ENCODE measurements around the gene FGF22.
"Not testable (repeated sequence)": the region's sequence is repeated elsewhere in the genome, so short reads cannot be mapped to it uniquely, and the experiment has no call there.

The FGF22 gene

DNA sequence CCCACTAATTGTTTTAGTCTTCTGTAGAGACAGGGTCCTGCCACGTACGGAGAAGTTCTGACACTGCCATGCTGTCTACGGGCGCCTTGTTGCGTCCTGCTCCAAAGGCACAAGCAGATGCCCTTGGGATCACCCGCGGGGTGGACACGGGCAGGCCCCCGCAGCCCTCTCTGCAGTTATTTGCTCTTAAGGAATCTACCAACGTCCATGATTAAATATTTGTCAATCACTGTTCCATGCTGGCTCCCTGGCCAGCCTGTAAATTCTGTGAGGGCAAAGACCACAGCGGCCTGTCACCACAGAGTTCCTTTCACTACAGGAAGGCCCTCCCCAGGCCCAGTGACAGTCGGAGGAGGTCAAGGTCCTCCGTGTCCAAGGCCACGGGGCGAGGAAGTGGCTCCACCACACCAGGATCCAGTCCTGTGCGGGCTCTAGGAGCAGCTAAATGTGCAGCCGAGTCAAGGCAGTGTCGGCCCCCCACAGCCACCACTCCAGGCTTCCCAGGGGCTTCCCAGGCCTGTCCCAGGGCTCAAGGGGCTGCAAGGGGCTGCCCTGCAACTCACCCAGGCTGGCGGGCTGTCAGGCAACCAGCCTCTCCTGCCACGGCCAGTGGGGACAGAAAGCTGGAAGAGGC, 21.2 kb downstream of the FGF22 start:
- DNase-seq (ENCODE audit: low spot score): no peak

DNA sequence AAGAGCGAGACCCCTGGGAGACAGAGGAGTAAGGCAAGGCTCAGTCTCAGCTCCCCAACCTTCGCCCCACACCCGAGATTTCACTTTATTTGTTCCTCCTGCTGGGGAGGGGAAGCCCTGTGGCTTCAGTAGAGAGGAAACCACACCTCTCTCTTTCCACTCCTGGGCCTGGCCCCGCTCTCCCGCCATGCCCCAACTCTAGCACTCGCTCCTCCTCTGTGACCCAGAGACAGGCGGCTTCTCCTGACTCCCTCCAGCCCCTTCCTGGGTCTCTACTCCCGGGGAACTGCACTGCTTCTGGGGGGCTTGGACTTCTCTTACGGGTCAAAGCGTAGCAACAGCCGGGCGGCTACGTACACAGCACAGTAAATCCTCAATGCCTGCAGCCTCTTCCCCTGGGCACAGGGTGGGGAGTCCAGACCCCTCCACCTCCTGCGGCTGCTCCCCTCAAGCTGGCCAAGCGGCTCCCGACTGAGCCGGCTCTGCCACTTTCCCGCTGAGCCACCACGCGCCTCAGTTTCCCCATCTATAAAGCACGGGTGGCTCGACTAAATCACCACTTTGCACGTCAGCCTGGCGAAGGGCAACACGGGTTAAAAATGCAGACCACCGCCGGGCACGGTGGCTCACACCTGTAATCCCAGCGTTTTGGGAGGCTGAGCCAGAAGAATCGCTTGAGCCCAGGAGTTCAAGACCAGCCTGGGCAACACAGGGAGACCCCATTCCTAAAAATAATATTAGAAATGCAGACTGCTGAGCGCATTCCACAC, 21.9 kb downstream of the FGF22 start:
- peak; percentile 64 for DNase-seq (ENCODE audit: low spot score)

DNA sequence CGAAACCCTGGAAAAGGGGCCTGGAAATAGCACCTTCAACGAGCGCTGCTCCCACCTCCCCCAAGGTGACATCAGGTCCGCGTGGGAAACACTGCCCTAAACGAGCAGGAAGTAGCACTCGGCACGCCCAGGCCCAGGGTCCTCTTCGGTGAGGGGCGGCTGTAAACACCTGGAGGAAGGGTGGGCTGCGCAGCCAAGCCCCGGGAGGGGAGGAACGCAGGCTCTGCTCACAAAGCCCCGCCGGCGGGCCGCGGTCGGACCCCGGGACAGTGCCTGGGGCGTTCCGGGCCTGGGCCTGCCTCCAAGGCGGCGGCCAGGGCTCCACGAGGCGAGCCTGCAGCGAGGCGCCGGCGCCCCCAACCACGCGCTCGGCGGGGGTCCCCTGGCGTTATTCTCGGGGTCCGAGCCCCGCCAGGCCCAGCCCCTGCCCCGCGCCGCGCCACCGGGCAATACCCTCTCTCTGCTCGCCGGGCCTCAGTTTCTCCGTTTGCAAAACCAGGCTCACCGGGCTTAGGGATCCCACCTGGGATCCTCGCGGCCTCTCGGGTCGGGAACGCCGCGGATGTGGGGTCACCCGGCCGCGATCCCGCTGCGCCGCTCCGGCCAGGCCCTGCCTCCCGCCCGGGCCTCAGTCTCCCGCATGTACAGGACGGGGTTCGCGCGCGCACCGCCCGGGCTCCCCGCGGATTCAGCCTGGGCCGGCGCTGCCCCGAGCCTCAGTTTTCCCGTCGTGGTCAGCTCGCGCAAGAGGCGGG, 22.7 kb downstream of the FGF22 start:
- peak; percentile 53 for DNase-seq (ENCODE audit: low spot score)

GRCh38 chr19:662962-663681, 23.4 kb downstream of the FGF22 start, which contains the start of gene RNF126:
Gene RNF126, minus strand, starts transcription at chr19:663214. Its CDS starts 93 bp downstream, at chr19:663121.
- DNase-seq (ENCODE audit: low spot score): peak; percentile 98

GRCh38 chr19:663682-664117, 24.0 kb downstream of the FGF22 start:
- no peak for DNase-seq (ENCODE audit: low spot score)

DNA sequence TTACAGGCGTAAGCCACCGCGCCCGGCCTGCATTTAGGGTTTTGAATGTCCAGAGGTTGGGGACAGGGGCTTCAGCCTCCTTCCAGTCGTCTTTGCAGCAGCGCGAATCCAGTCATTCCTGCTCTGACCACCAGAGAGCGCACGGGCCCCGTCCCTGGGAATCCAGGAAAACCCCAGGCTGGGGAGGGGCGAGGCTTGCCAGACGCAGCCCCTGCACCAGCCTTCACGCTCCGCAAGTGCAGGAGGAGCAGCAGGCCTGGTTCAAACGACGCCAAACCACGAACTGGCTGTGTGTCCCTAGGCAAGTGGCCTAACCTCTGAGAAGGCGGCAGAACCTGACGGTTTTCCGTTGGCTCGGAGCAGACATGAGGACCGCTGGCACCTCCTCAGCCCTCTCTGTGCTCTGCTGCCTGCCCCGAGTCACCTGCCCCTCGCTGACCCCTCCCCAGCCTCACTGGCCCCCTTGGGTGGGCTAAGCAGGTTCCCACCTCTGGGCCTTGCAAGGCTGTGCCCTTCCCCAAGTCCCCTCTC, 25.3 kb downstream of the FGF22 start:
- DNase-seq (ENCODE audit: low spot score): peak; percentile 85

GRCh38 chr19:666985-667573, 27.4 kb downstream of the FGF22 start:
- not testable (repeated sequence) for DNase-seq (ENCODE audit: low spot score)

DNA sequence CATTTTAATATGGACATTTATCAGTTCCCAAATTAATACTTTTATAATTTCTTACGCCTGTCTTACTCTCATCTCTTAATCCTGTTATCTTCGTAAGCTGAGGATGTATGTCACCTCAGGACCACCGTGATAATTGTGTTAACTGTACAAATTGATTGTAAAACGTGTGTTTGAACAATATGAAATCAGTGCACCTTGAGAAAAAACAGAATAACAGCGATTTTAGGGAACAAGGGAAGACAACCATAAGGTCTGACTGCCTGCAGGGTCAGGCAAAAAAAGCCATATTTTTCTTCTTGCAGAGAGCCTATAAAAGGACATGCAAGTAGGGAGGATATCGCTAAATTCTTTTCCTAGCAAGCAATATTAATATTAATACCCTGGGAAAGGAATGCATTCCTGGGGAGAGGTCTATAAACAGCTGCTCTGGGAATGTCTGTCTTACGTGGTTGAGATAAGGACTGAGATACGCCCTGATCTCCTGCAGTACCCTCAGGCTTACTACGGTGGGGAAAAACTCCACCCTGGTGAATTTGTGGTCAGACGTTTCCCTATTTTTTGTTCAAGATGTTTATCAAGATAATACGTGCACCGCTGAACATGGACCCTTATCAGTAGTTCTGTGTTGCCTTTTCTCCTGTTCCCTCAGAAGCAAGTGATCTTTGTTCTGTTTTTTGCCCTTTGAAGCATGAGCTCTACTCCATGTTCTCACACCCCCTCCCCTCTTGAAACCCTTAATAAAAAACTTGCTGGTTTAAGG, 29.2 kb downstream of the FGF22 start:
- not testable (repeated sequence) for DNase-seq (ENCODE audit: low spot score)

GRCh38 chr19:670609-671075, 31.0 kb downstream of the FGF22 start:
- no peak for DNase-seq (ENCODE audit: low spot score)

DNA sequence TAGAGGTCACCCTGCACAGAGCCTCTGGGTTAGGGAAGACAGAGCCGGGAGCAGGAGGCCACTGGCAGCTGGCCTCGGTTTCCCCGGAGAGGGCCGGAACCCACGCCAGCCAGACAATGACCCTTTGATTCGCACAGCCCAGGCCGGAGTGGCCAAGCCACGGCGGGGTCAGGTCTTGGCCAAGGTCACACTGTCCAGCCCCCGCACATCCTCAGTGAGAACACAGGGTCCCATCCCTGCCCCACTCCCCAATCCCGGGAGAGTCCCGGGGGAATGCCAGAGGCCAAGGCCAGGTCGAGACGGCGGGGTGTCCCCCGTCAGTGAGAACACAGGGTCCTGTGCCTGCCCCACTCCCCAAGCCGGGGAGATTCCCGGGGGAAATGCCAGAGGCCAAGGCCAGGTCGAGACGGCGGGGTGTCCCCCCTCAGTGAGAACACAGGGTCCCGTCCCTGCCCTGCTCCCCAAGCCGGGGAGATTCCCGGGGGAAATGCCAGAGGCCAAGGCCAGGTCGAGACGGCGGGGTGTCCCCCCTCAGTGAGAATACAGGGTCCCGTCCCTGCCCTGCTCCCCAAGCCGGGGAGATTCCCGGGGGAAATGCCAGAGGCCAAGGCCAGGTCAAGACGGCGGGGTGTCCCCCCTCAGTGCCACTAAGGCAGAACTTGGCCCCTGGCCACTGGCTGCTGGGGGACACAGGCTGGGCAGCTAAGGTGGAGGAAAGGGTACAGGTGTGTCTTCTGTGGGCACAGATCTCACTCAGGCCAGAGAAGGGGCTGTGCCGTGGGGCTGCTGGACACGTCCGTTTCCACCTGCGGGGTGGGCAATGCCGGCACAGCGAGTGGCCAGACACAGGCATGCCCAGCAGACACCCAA, 34.8 kb downstream of the FGF22 start:
- no peak for DNase-seq (ENCODE audit: low spot score)

- DNase-seq (ENCODE audit: low spot score): no peak
Measured at GRCh38 chr19:676007-676338, 36.3 kb downstream of the FGF22 start.

DNA sequence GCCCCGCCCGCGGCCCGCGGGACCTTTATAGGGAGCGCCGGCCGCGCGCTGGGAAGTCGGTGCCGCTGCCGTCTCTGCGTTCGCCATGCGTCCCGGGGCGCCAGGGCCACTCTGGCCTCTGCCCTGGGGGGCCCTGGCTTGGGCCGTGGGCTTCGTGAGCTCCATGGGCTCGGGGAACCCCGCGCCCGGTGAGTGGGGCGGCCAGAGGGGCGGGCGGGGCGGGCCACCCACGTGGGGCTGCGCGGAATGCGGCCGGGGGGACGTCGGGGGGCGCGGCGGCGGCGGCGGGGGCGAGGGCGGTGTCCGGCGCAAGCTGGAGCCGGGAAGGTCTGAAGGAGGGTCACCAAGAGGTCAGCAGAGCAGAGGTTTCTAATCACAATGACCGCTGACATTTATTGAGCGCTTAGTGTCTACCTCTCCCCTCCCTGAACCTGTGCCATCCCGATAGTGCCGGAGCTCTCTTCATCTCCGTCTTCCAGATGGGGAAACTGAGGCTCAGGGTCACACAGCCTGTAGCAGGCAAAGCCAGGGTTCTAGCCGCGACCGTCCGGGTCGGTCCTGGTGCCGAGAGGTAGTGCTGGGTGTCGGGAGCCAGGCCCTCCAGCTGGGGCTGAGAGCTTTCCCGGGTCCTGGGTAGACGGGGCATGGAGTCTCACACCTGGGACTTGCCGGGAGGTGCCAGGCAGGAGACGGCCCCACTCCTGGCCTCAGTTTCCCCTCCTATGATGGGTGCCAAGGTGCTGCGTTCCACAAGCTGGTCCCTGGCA, 36.8 kb downstream of the FGF22 start, which contains the start of gene FSTL3:
TSS of gene FSTL3 (plus strand) at position 54 of the 767 bp plus-strand sequence. CDS start at position 86, 32 bp downstream.
- peak; percentile 54 for DNase-seq (ENCODE audit: low spot score)

DNA sequence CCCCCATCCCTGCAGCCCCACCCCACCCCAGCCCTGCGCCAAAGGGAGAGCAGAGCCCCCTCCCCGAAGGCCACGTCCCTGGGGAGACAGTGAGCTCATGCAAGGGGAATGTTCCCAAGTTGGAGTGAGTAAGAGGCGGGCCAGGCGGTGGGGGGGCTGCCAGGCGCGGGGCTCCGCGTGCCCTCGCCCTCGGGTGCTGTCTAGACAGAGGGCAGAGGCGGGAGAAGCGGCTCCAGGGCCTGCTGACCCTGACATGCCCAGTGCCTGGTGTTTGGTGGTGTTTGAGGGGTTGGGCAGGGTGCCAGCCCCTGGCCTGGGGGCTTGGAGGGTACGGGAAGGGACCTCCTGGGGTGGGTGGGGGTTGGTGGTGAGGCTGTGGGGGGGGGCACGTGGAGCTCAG, 37.5 kb downstream of the FGF22 start:
- DNase-seq (ENCODE audit: low spot score): peak; percentile 83

DNA sequence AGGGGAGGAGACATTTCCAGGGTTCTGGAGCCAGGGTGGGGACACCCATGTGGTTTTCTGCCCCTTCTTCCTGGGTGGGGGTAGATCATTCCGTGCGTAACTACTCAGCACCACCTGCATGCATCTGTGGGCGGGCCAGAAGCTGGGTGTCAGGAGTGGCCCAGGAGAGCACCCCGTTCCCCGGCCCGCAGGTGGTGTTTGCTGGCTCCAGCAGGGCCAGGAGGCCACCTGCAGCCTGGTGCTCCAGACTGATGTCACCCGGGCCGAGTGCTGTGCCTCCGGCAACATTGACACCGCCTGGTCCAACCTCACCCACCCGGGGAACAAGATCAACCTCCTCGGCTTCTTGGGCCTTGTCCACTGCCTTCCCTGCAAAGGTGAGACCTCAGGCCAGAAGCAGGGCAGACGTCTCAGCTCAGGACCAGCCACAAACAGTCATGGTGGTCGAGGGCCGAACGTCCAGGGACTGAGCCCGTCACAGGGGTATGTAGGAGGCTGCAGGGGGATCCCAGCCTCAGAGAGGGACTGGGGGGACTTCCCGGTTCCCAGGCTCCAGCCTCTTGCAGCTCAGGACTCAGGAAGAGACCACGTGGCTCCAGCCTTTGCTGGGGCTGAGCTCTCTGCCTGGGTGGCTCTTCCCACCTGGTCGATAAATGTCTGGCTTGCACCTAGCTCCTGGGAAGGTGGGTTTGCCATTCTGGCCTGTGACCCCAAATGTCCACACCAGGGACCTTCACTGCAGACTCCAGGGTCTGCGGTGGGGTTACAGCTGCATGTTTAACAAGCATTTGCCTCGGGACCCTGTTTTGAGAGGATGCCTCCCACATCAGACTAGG, 38.1 kb downstream of the FGF22 start:
- no peak for DNase-seq (ENCODE audit: low spot score)

DNA sequence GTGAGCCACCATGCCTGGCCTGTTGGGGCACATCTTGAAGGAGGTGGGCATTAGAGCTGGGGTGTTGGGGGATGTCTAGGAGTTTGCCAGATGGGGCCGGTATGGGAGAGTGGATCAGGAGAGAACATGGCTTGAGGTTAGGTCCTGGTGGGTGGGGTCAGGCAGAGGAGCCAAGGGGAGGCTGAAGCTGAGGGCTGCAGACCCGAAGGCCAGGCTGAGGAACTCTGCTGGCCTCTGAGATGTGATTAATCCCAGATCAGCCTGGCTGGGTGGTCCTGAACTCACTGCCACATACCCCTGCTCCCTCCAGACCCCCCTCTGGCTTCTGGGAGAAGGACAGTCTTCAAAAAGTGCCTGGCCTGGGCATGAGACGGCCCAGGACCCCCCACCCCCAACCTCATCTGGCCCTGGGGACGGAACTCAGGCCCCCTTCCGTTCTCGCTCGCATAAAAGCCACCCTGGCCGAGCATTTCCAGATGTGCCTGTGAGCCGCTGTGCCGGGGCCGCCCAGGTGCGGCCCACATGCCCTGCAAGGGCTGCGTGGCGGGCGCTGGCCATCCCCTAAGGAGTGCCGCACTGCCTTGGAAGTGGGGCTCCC, 39.2 kb downstream of the FGF22 start:
- no peak for DNase-seq (ENCODE audit: low spot score)

DNA sequence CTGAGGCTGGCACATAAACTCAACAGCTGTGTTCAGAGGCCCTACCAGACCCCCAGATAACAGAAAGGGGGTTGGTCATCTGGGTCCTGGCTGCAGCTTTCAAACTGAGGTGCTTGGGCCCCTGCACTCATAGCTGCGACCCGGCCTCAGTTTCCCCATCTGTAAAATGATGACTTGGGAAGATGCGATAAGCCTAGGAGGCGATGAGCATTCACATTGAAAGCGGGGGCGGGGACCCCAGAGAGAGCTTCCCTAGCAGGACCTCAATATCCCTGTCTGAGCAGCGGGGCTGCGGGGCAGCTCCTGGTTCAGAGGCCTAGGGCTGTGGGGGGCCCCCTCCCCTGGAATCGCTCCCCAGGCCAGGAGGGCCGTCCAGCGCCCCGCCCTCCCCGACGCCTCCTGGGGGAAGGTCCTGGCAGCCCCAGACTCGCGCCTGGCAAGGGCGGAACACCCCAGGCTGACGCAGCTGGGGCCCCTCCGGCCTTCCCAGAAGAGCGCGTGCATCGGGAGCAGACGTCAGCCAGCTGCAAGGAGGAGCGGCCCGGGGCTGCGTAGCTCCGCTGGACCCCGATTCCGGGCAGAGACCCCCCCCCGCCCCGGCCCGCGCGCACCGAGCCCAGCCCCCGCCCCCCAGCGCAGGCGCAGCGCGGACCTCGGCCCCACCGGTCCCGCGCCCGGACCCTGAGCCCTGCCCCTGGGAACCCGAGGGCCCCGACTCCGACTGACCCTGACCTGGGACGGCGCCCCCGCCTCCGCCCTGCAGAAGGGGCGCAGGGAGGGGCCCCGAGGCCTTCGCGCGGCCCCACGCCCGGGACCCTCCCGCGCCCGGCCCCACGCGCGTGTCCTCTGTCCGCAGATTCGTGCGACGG, 40.0 kb downstream of the FGF22 start:
- DNase-seq (ENCODE audit: low spot score): peak; percentile 77
